ENCODE measurements around the gene VWA5B1. TPM values are rescaled to one million over a fixed set of nuclear protein-coding genes. Genes with fewer than 3 reads are reported as not detected.
"Not testable (repeated sequence)": the region's sequence is repeated elsewhere in the genome, so short reads cannot be mapped to it uniquely, and the experiment has no call there.

Gene VWA5B1
- total and polyA plus RNA-seq, 4 experiments from 2014 or later: 0.11 to 0.17 TPM; not detected in 2

DNA sequence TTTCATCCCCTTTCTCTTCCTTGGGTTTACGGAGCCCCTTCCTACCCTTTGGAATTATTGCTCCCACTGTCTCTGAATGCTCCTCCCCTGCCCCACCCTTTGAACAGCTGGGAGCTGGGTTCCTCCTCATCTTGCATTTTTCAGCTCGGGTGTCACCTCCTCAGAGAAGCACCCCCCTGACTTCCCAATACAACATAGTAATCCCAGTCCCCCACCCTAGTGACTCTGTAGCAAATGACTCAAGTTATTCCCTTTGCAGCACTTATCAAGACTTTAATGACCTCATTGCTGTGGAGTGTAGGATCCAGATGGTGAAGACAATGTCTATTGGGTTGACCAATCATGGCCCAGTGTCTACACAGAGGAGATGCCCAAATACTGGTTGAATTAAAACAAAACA is 8.9 kb upstream of the VWA5B1 start:
- no peak for DNase-seq
- ChIA-PET CTCF (ENCODE audit: partially characterized antibody) (no interaction called here), POLR2A (ENCODE audit: partially characterized antibody) (no interaction called here)
- intact Hi-C loops (cut with micrococcal nuclease): no loop called here
- Mint-ChIP-seq H3K27me3 (peaks cover 23 to 35% of the 10 kb centered on the region in 2 donors), H3K4me3 (no peak overlapping the region), H3K27ac (no peak overlapping the region), H3K36me3 (peaks cover 0 to 5% of the 10 kb centered on the region in 2 donors), H3K9me3 (peaks cover 0 to 13% (median 10%) of the 10 kb centered on the region in 8 donors), H3K4me1 (no peaks in the 10 kb centered on the region)
- Histone ChIP-seq H3K27me3 (ENCODE audit: insufficient read depth, low read length) (peaks cover 3% of the 10 kb centered on the region), H3K9me3 (ENCODE audit: control insufficient read depth in 1 of 2, low read length in 2 of 2) (no peaks in the 10 kb centered on the region), H3K4me1 (ENCODE audit: insufficient read depth, low read length) (no peaks in the 10 kb centered on the region), H3K27ac (ENCODE audit: low read depth, low read length) (no peak overlapping the region), H3K36me3 (ENCODE audit: insufficient read depth, low read length) (no peaks in the 10 kb centered on the region), H3K4me3 (ENCODE audit: low read length in 2 of 2) (no peak overlapping the region)

GRCh38 chr1:20282533-20282932 is 8.1 kb upstream of the VWA5B1 start:
- no peak overlapping the region for H3K27ac ChIP-seq (ENCODE audit: low read depth, low read length)
- Mint-ChIP-seq H3K27me3 (peaks cover 23 to 35% of the 10 kb centered on the region in 2 donors), H3K27ac (no peak overlapping the region), H3K36me3 (peaks cover 0 to 5% of the 10 kb centered on the region in 2 donors), H3K9me3 (peaks cover 0 to 13% (median 10%) of the 10 kb centered on the region in 8 donors), H3K4me3 (no peak overlapping the region), H3K4me1 (no peaks in the 10 kb centered on the region)
- no peaks in the 10 kb centered on the region for H3K4me1 ChIP-seq (ENCODE audit: insufficient read depth, low read length)
- CTCF ChIA-PET (ENCODE audit: partially characterized antibody): no interaction called here
- no peak for DNase-seq
- intact Hi-C loops (cut with micrococcal nuclease): no loop called here
- no peaks in the 10 kb centered on the region for H3K36me3 ChIP-seq (ENCODE audit: insufficient read depth, low read length)
- no peaks in the 10 kb centered on the region for H3K9me3 ChIP-seq (ENCODE audit: control insufficient read depth in 1 of 2, low read length in 2 of 2)
- H3K27me3 ChIP-seq (ENCODE audit: insufficient read depth, low read length): peaks cover 3% of the 10 kb centered on the region
- POLR2A ChIA-PET (ENCODE audit: partially characterized antibody): no interaction called here
- H3K4me3 ChIP-seq (ENCODE audit: low read length in 2 of 2): no peak overlapping the region

GRCh38 chr1:20284046-20284445 is 6.6 kb upstream of the VWA5B1 start:
- Mint-ChIP-seq H3K9me3 (peaks cover 0 to 13% (median 10%) of the 10 kb centered on the region in 8 donors), H3K4me1 (no peaks in the 10 kb centered on the region), H3K27me3 (peaks cover 27 to 41% of the 10 kb centered on the region in 2 donors), H3K4me3 (no peak overlapping the region), H3K27ac (no peak overlapping the region), H3K36me3 (peaks cover 0 to 5% of the 10 kb centered on the region in 2 donors)
- ChIA-PET CTCF (ENCODE audit: partially characterized antibody) (no interaction called here), POLR2A (ENCODE audit: partially characterized antibody) (no interaction called here)
- H3K36me3 ChIP-seq (ENCODE audit: insufficient read depth, low read length): no peaks in the 10 kb centered on the region
- H3K27me3 ChIP-seq (ENCODE audit: insufficient read depth, low read length): peaks cover 1% of the 10 kb centered on the region
- intact Hi-C loops (cut with micrococcal nuclease): no loop called here
- no peak for DNase-seq
- no peaks in the 10 kb centered on the region for H3K4me1 ChIP-seq (ENCODE audit: insufficient read depth, low read length)
- no peak overlapping the region for H3K27ac ChIP-seq (ENCODE audit: low read depth, low read length)
- no peak overlapping the region for H3K4me3 ChIP-seq (ENCODE audit: low read length in 2 of 2)
- no peaks in the 10 kb centered on the region for H3K9me3 ChIP-seq (ENCODE audit: control insufficient read depth in 1 of 2, low read length in 2 of 2)

- no peak overlapping the region for H3K27ac ChIP-seq (ENCODE audit: low read depth, low read length)
- CTCF ChIA-PET (ENCODE audit: partially characterized antibody): no interaction called here
- Mint-ChIP-seq H3K27me3 (peaks cover 25 to 44% of the 10 kb centered on the region in 2 donors), H3K27ac (no peak overlapping the region), H3K4me3 (no peak overlapping the region), H3K9me3 (peaks cover 0 to 13% (median 10%) of the 10 kb centered on the region in 8 donors), H3K4me1 (no peaks in the 10 kb centered on the region), H3K36me3 (peaks cover 0 to 5% of the 10 kb centered on the region in 2 donors)
- POLR2A ChIA-PET (ENCODE audit: partially characterized antibody): no interaction called here
- DNase-seq: no peak
- no peaks in the 10 kb centered on the region for H3K9me3 ChIP-seq (ENCODE audit: control insufficient read depth in 1 of 2, low read length in 2 of 2)
- H3K4me3 ChIP-seq (ENCODE audit: low read length in 2 of 2): no peak overlapping the region
- intact Hi-C loops (cut with micrococcal nuclease): no loop called here
- H3K36me3 ChIP-seq (ENCODE audit: insufficient read depth, low read length): no peaks in the 10 kb centered on the region
- no peaks in the 10 kb centered on the region for H3K4me1 ChIP-seq (ENCODE audit: insufficient read depth, low read length)
- H3K27me3 ChIP-seq (ENCODE audit: insufficient read depth, low read length): peaks cover 6% of the 10 kb centered on the region
Measured at GRCh38 chr1:20284625-20285024, 6.0 kb upstream of the VWA5B1 start.

DNA sequence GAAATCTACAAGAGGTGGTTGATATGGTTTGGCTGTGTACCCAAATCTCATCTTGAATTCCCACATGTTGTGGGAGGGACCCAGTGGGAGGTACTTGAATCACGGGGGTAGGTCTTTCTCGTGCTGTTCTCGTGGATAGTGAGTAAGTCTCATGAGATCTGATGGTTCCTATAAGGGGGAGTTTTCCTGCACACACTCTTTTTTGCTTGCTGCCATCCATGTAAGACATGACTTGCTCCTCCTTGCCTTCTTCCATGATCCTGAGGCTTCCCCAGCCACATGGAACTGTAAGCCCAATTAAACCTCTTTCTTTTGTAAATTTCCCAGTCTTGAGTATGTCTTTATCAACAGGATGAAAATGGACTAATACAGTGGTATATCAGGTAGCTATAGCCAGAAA is 5.2 kb upstream of the VWA5B1 start:
- Histone ChIP-seq H3K9me3 (ENCODE audit: control insufficient read depth in 1 of 2, low read length in 2 of 2) (no peaks in the 10 kb centered on the region), H3K27me3 (ENCODE audit: insufficient read depth, low read length) (peaks cover 9% of the 10 kb centered on the region), H3K36me3 (ENCODE audit: insufficient read depth, low read length) (no peaks in the 10 kb centered on the region), H3K4me1 (ENCODE audit: insufficient read depth, low read length) (no peaks in the 10 kb centered on the region), H3K27ac (ENCODE audit: low read depth, low read length) (no peak overlapping the region), H3K4me3 (ENCODE audit: low read length in 2 of 2) (no peak overlapping the region)
- intact Hi-C loops (cut with micrococcal nuclease): no loop called here
- H3K4me3 Mint-ChIP-seq: no peak overlapping the region
- peaks cover 25 to 43% of the 10 kb centered on the region in 2 donors for H3K27me3 Mint-ChIP-seq
- ChIA-PET CTCF (ENCODE audit: partially characterized antibody) (no interaction called here), POLR2A (ENCODE audit: partially characterized antibody) (no interaction called here)
- no peaks in the 10 kb centered on the region for H3K4me1 Mint-ChIP-seq
- H3K27ac Mint-ChIP-seq: no peak overlapping the region
- H3K9me3 Mint-ChIP-seq: peaks cover 0 to 13% (median 10%) of the 10 kb centered on the region in 8 donors
- DNase-seq: no peak
- H3K36me3 Mint-ChIP-seq: peaks cover 0 to 5% of the 10 kb centered on the region in 2 donors

GRCh38 chr1:20287696-20288095 is 3.0 kb upstream of the VWA5B1 start:
- H3K4me3 ChIP-seq (ENCODE audit: low read length in 2 of 2); H3K36me3 ChIP-seq (ENCODE audit: insufficient read depth, low read length); CTCF ChIA-PET (ENCODE audit: partially characterized antibody); H3K4me1 ChIP-seq (ENCODE audit: insufficient read depth, low read length); H3K9me3 ChIP-seq (ENCODE audit: control insufficient read depth in 1 of 2, low read length in 2 of 2); H3K36me3 Mint-ChIP-seq; POLR2A ChIA-PET (ENCODE audit: partially characterized antibody); DNase-seq; H3K27ac ChIP-seq (ENCODE audit: low read depth, low read length); H3K4me3 Mint-ChIP-seq; intact Hi-C loops (cut with micrococcal nuclease); H3K27ac Mint-ChIP-seq: not testable (repeated sequence)
- H3K27me3 Mint-ChIP-seq: peaks cover 29 to 48% of the 10 kb centered on the region in 2 donors
- H3K9me3 Mint-ChIP-seq: peaks cover 0 to 13% (median 11%) of the 10 kb centered on the region in 8 donors
- peaks cover 19% of the 10 kb centered on the region for H3K27me3 ChIP-seq (ENCODE audit: insufficient read depth, low read length)
- H3K4me1 Mint-ChIP-seq: peaks cover 9 to 18% (median 13%) of the 10 kb centered on the region in 4 donors

- Histone ChIP-seq H3K4me3 (ENCODE audit: low read length in 2 of 2) (no peak overlapping the region), H3K27me3 (ENCODE audit: insufficient read depth, low read length) (peaks cover 19% of the 10 kb centered on the region), H3K36me3 (ENCODE audit: insufficient read depth, low read length) (no peaks in the 10 kb centered on the region), H3K4me1 (ENCODE audit: insufficient read depth, low read length) (no peaks in the 10 kb centered on the region), H3K27ac (ENCODE audit: low read depth, low read length) (no peak overlapping the region), H3K9me3 (ENCODE audit: control insufficient read depth in 1 of 2, low read length in 2 of 2) (no peaks in the 10 kb centered on the region)
- H3K4me1 Mint-ChIP-seq: peaks cover 9 to 18% (median 13%) of the 10 kb centered on the region in 4 donors
- H3K4me3 Mint-ChIP-seq: peak overlapping the region in 7 of 8 donors; percentile 22 to 64 (median 50)
- CTCF ChIA-PET (ENCODE audit: partially characterized antibody): no interaction called here
- no peaks in the 10 kb centered on the region for H3K36me3 Mint-ChIP-seq
- H3K27ac Mint-ChIP-seq: no peak overlapping the region
- intact Hi-C loops (cut with micrococcal nuclease): no loop called here
- peak in 1 of 5 donors; percentile 5 for DNase-seq
- H3K27me3 Mint-ChIP-seq: peaks cover 20 to 51% of the 10 kb centered on the region in 2 donors
- peaks cover 0 to 5% (median 0%) of the 10 kb centered on the region in 8 donors for H3K9me3 Mint-ChIP-seq
- POLR2A ChIA-PET (ENCODE audit: partially characterized antibody): no interaction called here
Measured at GRCh38 chr1:20291645-20292084, 990 bp downstream of the VWA5B1 start.

DNA sequence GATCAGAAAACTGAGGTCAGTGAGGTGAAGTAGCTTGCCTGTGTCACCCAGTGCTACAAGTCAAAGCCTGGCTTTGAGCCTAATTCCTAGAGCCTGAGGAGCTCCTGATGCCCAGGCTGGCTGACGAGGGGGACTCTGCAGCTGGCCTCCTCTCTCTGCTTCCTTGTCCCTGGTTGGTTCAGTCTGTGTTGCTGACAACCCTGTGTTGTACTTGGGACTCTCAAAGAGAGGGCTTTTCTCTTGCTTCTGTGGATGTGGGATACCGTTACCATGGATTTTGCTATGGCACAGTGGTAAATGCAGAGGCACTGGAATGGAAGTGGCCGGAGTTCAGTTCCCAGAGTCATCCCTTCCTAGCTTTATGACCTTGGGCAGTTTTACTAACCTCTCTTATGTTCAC is 8.0 kb downstream of the VWA5B1 start:
- DNase-seq: no peak
- H3K4me1 ChIP-seq (ENCODE audit: insufficient read depth, low read length): no peaks in the 10 kb centered on the region
- Mint-ChIP-seq H3K27ac (no peak overlapping the region), H3K4me3 (no peak overlapping the region), H3K4me1 (no peaks in the 10 kb centered on the region), H3K9me3 (peaks cover 0 to 2% (median 0%) of the 10 kb centered on the region in 8 donors), H3K27me3 (peaks cover 1 to 13% of the 10 kb centered on the region in 2 donors), H3K36me3 (no peaks in the 10 kb centered on the region)
- CTCF ChIA-PET (ENCODE audit: partially characterized antibody): no interaction called here
- H3K4me3 ChIP-seq (ENCODE audit: low read length in 2 of 2): no peak overlapping the region
- H3K9me3 ChIP-seq (ENCODE audit: control insufficient read depth in 1 of 2, low read length in 2 of 2): no peaks in the 10 kb centered on the region
- H3K27me3 ChIP-seq (ENCODE audit: insufficient read depth, low read length): no peaks in the 10 kb centered on the region
- H3K36me3 ChIP-seq (ENCODE audit: insufficient read depth, low read length): no peaks in the 10 kb centered on the region
- no peak overlapping the region for H3K27ac ChIP-seq (ENCODE audit: low read depth, low read length)
- intact Hi-C loops (cut with micrococcal nuclease): no loop called here
- POLR2A ChIA-PET (ENCODE audit: partially characterized antibody): interaction anchor here (1.3 kb wide), 1 partner anchor 20 kb away, joined by 3 read pairs; no protein-coding TSS in a partner anchor

Data from CD4-positive, alpha-beta memory T cell (primary cell).